Mucosa of gallbladder (tissue), 1 donor: Measurements from ENCODE around the gene PPP1R12B. TPM values are rescaled to one million over a fixed set of nuclear protein-coding genes. Genes with fewer than 3 reads are reported as not detected.
"Not testable (repeated sequence)": the region's sequence is repeated elsewhere in the genome, so short reads cannot be mapped to it uniquely, and the experiment has no call there.

Source experiments
- DNase-seq: peaks from one replicate; pipeline ENCODE4 v3.0.0-alpha.2; 2020; ENCODE audit warnings: low spot score
- total RNA-seq: library from RNA; stranded (reverse); gene quantifications from one replicate; pipeline ENCODE4 v1.2.1, GENCODE V29; 2021
- donor health status: DM: no; HTN: no; CAD: no.

Gene PPP1R12B
- total RNA-seq, 1 donor from 2014 or later, result 194 TPM

- DNase-seq, result not testable (repeated sequence)
Observed at GRCh38 chr1:202629257-202629811, 280.8 kb downstream of the PPP1R12B start.

GRCh38 chr1:202630096-202630495, 281.6 kb downstream of the PPP1R12B start:
- not testable (repeated sequence) for DNase-seq

- no peak for DNase-seq
Observed at GRCh38 chr1:202630541-202630940, 282.0 kb downstream of the PPP1R12B start.

- no peak for DNase-seq
Observed at GRCh38 chr1:202631076-202631923, 282.8 kb downstream of the PPP1R12B start.

GRCh38 chr1:202632241-202632640, 283.7 kb downstream of the PPP1R12B start:
- DNase-seq, result no peak

- DNase-seq, result not testable (repeated sequence)
Observed at GRCh38 chr1:202636171-202636570, 287.7 kb downstream of the PPP1R12B start.

GRCh38 chr1:202637321-202638018, 289.0 kb downstream of the PPP1R12B start:
- not testable (repeated sequence) for DNase-seq

GRCh38 chr1:202638019-202638700, 289.7 kb downstream of the PPP1R12B start:
- no peak for DNase-seq

GRCh38 chr1:202638701-202639305, 290.3 kb downstream of the PPP1R12B start:
- DNase-seq, result not testable (repeated sequence)

- DNase-seq, result no peak
Observed at GRCh38 chr1:202639500-202639899, 291.0 kb downstream of the PPP1R12B start.

- no peak for DNase-seq
Observed at GRCh38 chr1:202642212-202642611, 293.7 kb downstream of the PPP1R12B start.

Other genes starting within 250 kb of the PPP1R12B start
- gene GPR37L1, start 225.8 kb upstream of the PPP1R12B start, total RNA-seq, result 0.14 TPM
- gene ARL8A, start 204.0 kb upstream of the PPP1R12B start, total RNA-seq, result 89.5 TPM
- gene PTPN7, start 188.1 kb upstream of the PPP1R12B start, total RNA-seq, result 9.3 TPM
- 60.7 TPM for gene LGR6, start 154.9 kb upstream of the PPP1R12B start, total RNA-seq
- gene UBE2T, start 6.8 kb upstream of the PPP1R12B start, total RNA-seq, result 4.1 TPM